GM23338 (cell line): ENCODE data around the gene EIF4G3. TPM values are rescaled to one million over a fixed set of nuclear protein-coding genes. Genes with fewer than 3 reads are reported as not detected.

ENCODE experiments used
- ATAC-seq: fragments of 200-7000 bp; cut with Tn5 transposase; 3 replicates; pipeline ENCODE4 v1.9.1; 2020
- DNase-seq: peaks from one replicate; pipeline ENCODE4 v3.0.0-alpha.2; 2015; ENCODE audit warnings: low spot score
- H2AFZ ChIP-seq: fragments of 200-600 bp; sonication (generic); 2 replicates; pipeline ENCODE4 v1.8.0; 2016; ENCODE audit warnings: antibody characterized with exemption, mild to moderate bottlenecking, moderate library complexity
- H3F3A ChIP-seq: fragments of 200-600 bp; sonication (generic); replicated peaks from 2 replicates; pipeline ENCODE4 v1.8.0; 2017; ENCODE audit warnings: antibody characterized with exemption, mixed run types, low read depth
- H3K27ac ChIP-seq: fragments of 200-600 bp; sonication (generic); 2 replicates; pipeline ENCODE4 v1.6.1; 2016; ENCODE audit warnings: low read depth
- H3K27me3 ChIP-seq: fragments of 200-600 bp; sonication (generic); 2 replicates; pipeline ENCODE4 v1.8.0; 2016; ENCODE audit warnings: mild to moderate bottlenecking, mixed run types, moderate library complexity; ENCODE audit not compliant: insufficient read depth
- H3K36me3 ChIP-seq: fragments of 200-600 bp; sonication (generic); 2 replicates; pipeline ENCODE4 v1.8.0; 2016; ENCODE audit warnings: mild to moderate bottlenecking; ENCODE audit not compliant: insufficient read depth
- H3K4me1 ChIP-seq: fragments of 200-600 bp; sonication (generic); 2 replicates; pipeline ENCODE4 v1.8.0; 2016; ENCODE audit warnings: mild to moderate bottlenecking, moderate library complexity; ENCODE audit not compliant: insufficient read depth
- H3K4me2 ChIP-seq: fragments of 200-600 bp; sonication (generic); 2 replicates; pipeline ENCODE4 v1.7.1; 2017; ENCODE audit warnings: mixed run types
- H3K4me3 ChIP-seq: fragments of 200-600 bp; sonication (generic); 2 replicates; pipeline ENCODE4 v1.6.1; 2016; ENCODE audit warnings: mixed run types
- H3K79me2 ChIP-seq: fragments of 200-600 bp; sonication (generic); replicated peaks from 2 replicates; pipeline ENCODE4 v1.8.0; 2017; ENCODE audit warnings: mild to moderate bottlenecking; ENCODE audit not compliant: insufficient read depth
- H3K9me2 ChIP-seq: fragments of 200-600 bp; sonication (generic); 2 replicates; pipeline ENCODE4 v1.8.0; 2017; ENCODE audit not compliant: insufficient read depth
- H4K20me1 ChIP-seq: fragments of 200-600 bp; sonication (generic); replicated peaks from 2 replicates; pipeline ENCODE4 v1.8.0; 2017; ENCODE audit warnings: mild to moderate bottlenecking; ENCODE audit not compliant: insufficient read depth
- H3K27ac Mint-ChIP-seq: 2 replicates; pipeline ENCODE4 v1.8.0; 2020; ENCODE audit warnings: inconsistent platforms, mild to moderate bottlenecking, moderate library complexity, mixed read lengths
- H3K27me3 Mint-ChIP-seq: 3 replicates; pipeline ENCODE4 v1.8.0; 2022; ENCODE audit warnings: low read depth, mild to moderate bottlenecking, moderate library complexity, mixed read lengths, inconsistent platforms; ENCODE audit not compliant: insufficient read depth, poor library complexity
- H3K36me3 Mint-ChIP-seq: 3 replicates; pipeline ENCODE4 v1.8.0; 2021; ENCODE audit warnings: low read depth, mild to moderate bottlenecking, inconsistent platforms, moderate library complexity, mixed read lengths
- H3K4me1 Mint-ChIP-seq: 3 replicates; pipeline ENCODE4 v1.8.0; 2020; ENCODE audit warnings: mild to moderate bottlenecking, inconsistent platforms, mixed read lengths
- H3K4me3 Mint-ChIP-seq: 3 replicates; pipeline ENCODE4 v1.8.0; 2021; ENCODE audit warnings: moderate library complexity, mild to moderate bottlenecking, inconsistent platforms, mixed read lengths
- H3K9me3 Mint-ChIP-seq: 3 replicates; pipeline ENCODE4 v1.8.0; 2020; ENCODE audit warnings: moderate library complexity, mild to moderate bottlenecking, inconsistent platforms, mixed read lengths
- CREB1 ChIP-seq: fragments of 250-450 bp; sonication (Bioruptor Pico); IDR thresholded peaks from 2 replicates; pipeline ENCODE4 v1.5.0; 2020; ENCODE audit warnings: low read depth, mild to moderate bottlenecking, moderate library complexity
- CTCF ChIP-seq, 2 experiments: fragments of 200-600 bp in 1 of 2; sonication (generic) in 1 of 2; conservative IDR thresholded peaks; 2 replicates each; pipeline versions ENCODE4 v1.5.1 to v1.6.1; 2016 to 2017; ENCODE audit warnings: antibody characterized with exemption in 2 of 2, low read depth in 2 of 2, mild to moderate bottlenecking in 2 of 2, moderate library complexity in 1 of 2
- ETS1 ChIP-seq: IDR thresholded peaks from 2 replicates; pipeline ENCODE4 v1.6.1; 2016; ENCODE audit warnings: antibody characterized with exemption
- EZH2 ChIP-seq: fragments of 200-600 bp; sonication (generic); IDR thresholded peaks from one replicate; pipeline ENCODE4 v1.8.0; 2017; ENCODE audit warnings: antibody characterized with exemption, mild to moderate bottlenecking, low read depth; ENCODE audit not compliant: unreplicated experiment
- EZH2phosphoT487 ChIP-seq: fragments of 200-600 bp; sonication (generic); IDR thresholded peaks from one replicate; pipeline ENCODE4 v1.8.1; 2018; ENCODE audit warnings: antibody characterized with exemption; ENCODE audit not compliant: unreplicated experiment
- JUNB ChIP-seq: IDR thresholded peaks from one replicate; pipeline ENCODE4 v1.6.1; 2016; ENCODE audit warnings: antibody characterized with exemption; ENCODE audit not compliant: unreplicated experiment
- NANOG ChIP-seq: IDR thresholded peaks from 2 replicates; pipeline ENCODE4 v1.6.1; 2016; ENCODE audit warnings: antibody characterized with exemption, borderline replicate concordance
- POLR2AphosphoS5 ChIP-seq: IDR thresholded peaks from 2 replicates; pipeline ENCODE4 v1.6.1; 2016; ENCODE audit warnings: antibody characterized with exemption, low read depth
- REST ChIP-seq: IDR thresholded peaks from one replicate; pipeline ENCODE4 v1.6.1; 2018; ENCODE audit warnings: antibody characterized with exemption; ENCODE audit not compliant: unreplicated experiment
- STAT1 ChIP-seq: IDR thresholded peaks from one replicate; pipeline ENCODE4 v1.6.1; 2016; ENCODE audit warnings: antibody characterized with exemption; ENCODE audit not compliant: unreplicated experiment
- ZNF114 ChIP-seq: fragments of 250-450 bp; sonication (Bioruptor Pico); IDR thresholded peaks from 2 replicates; pipeline ENCODE4 v1.5.0; 2020; ENCODE audit warnings: mild to moderate bottlenecking, moderate library complexity
- ZNF331 ChIP-seq: fragments of 250-450 bp; sonication (Bioruptor Pico); IDR thresholded peaks from 2 replicates; pipeline ENCODE4 v1.5.0; 2020; ENCODE audit warnings: low read depth, mild to moderate bottlenecking, moderate library complexity
- ZNF462 ChIP-seq: fragments of 250-450 bp; sonication (Bioruptor Pico); IDR thresholded peaks from 2 replicates; pipeline ENCODE4 v1.5.0; 2020; ENCODE audit warnings: mild to moderate bottlenecking, moderate library complexity
- polyA plus RNA-seq: library from polyadenylated mRNA; unstranded; fragments of >200 nt; fragmentation: Nextera tagmentation; extraction: Ambion mirVana; gene quantifications from 2 replicates; pipeline ENCODE4 v1.2.1, GENCODE V29; 2016
- total RNA-seq: library from RNA; depleted of rRNA; stranded (reverse); fragments of >200 nt; shearing (Covaris generic); gene quantifications from 2 replicates; pipeline ENCODE4 v1.2.3, GENCODE V29; 2014

Gene EIF4G3
- total and polyA plus RNA-seq, 2 experiments from 2014 or later = 37.9 to 68.1 TPM

- Histone ChIP-seq H3K4me2 (no peak overlapping the region), H3K36me3 (peaks cover 7% of the 10 kb centered on the region), H3F3A (no peaks in the 10 kb centered on the region), H3K27ac (peak overlapping the region; percentile 48; the same call in 1 of the 2 replicates), H3K4me1 (no peaks in the 10 kb centered on the region), H3K9me2 (no peaks in the 10 kb centered on the region), H4K20me1 (peaks cover 27% of the 10 kb centered on the region), H3K27me3 (no peaks in the 10 kb centered on the region), H3K4me3 (no peak overlapping the region), H3K79me2 (peaks cover 80% of the 10 kb centered on the region), H2AFZ (no peak overlapping the region)
- Mint-ChIP-seq H3K36me3 (peaks cover 29% of the 10 kb centered on the region; the same call in 2 of the 3 replicates), H3K4me3 (no peak overlapping the region), H3K27ac (no peak overlapping the region), H3K27me3 (no peaks in the 10 kb centered on the region), H3K4me1 (peaks cover 4% of the 10 kb centered on the region; the same call in 2 of the 3 replicates), H3K9me3 (no peaks in the 10 kb centered on the region)
- no peak for TF ChIP-seq REST
- TF ChIP-seq EZH2 = no peak
- no peak for TF ChIP-seq ZNF331 (CRISPR knock-in tag)
- TF ChIP-seq POLR2AphosphoS5 = no peak
- no peak for TF ChIP-seq ZNF114 (CRISPR knock-in tag)
- no peak for TF ChIP-seq STAT1
- no peak for TF ChIP-seq EZH2phosphoT487
- TF ChIP-seq ZNF462 (CRISPR knock-in tag) = no peak
- no peak for TF ChIP-seq JUNB
- TF ChIP-seq NANOG = no peak
- no peak for TF ChIP-seq CTCF (conservative IDR thresholded peaks at IDR 0.05; ENCODE audit: low read depth in 2 of 2)
- no peak for TF ChIP-seq CREB1 (CRISPR knock-in tag)
- no peak for TF ChIP-seq ETS1
- no peak for ATAC-seq
- no peak for DNase-seq
Measured at GRCh38 chr1:21084111-21084810, 92.4 kb downstream of the EIF4G3 start.
